DMS53 treated with DMSO at 0.1 percent for 48 hours (cell line): ENCODE measurements around the gene KHDC1L.
"Not testable (repeated sequence)": the region's sequence is repeated elsewhere in the genome, so short reads cannot be mapped to it uniquely, and the experiment has no call there.

Experiments used
- DNase-seq: peaks from one replicate; lab custom pipeline; 2025; ENCODE audit not compliant: unreplicated experiment; lab: John Stamatoyannopoulos, UW

The KHDC1L gene

GRCh38 chr6:73207221-73207837 lies 18.0 kb downstream of the KHDC1L start:
- DNase-seq: no peak

GRCh38 chr6:73204252-73204651 lies 21.0 kb downstream of the KHDC1L start:
- no peak for DNase-seq

- no peak for DNase-seq
These were observed 22.2 kb downstream of the KHDC1L start for GRCh38 chr6:73203098-73203497.

- no peak for DNase-seq
These were observed 24.6 kb downstream of the KHDC1L start for GRCh38 chr6:73200735-73201134.

- DNase-seq: no peak
These were observed 25.0 kb downstream of the KHDC1L start for GRCh38 chr6:73200247-73200646.

GRCh38 chr6:73194744-73195143 lies 30.6 kb downstream of the KHDC1L start:
- no peak for DNase-seq

- not testable (repeated sequence) for DNase-seq
These were observed 32.0 kb downstream of the KHDC1L start for GRCh38 chr6:73193302-73193701.

GRCh38 chr6:73182021-73182607 lies 43.2 kb downstream of the KHDC1L start:
- no peak for DNase-seq

GRCh38 chr6:73180763-73181619 lies 44.3 kb downstream of the KHDC1L start:
- DNase-seq: peak; percentile 93

- DNase-seq: no peak
These were observed 45.1 kb downstream of the KHDC1L start for GRCh38 chr6:73180076-73180738.

- DNase-seq: no peak
These were observed 47.9 kb downstream of the KHDC1L start for GRCh38 chr6:73177221-73177944.

- no peak for DNase-seq
These were observed 49.2 kb downstream of the KHDC1L start for GRCh38 chr6:73176057-73176456.

GRCh38 chr6:73174646-73175045 lies 50.6 kb downstream of the KHDC1L start:
- DNase-seq: no peak
